Measurements from ENCODE around the gene ARL3. TPM values are rescaled to one million over a fixed set of nuclear protein-coding genes. Genes with fewer than 3 reads are reported as not detected.

The ARL3 gene
- total and polyA plus RNA-seq, 10 donors: 2.2 to 5.1 (median 4.0) TPM

DNA sequence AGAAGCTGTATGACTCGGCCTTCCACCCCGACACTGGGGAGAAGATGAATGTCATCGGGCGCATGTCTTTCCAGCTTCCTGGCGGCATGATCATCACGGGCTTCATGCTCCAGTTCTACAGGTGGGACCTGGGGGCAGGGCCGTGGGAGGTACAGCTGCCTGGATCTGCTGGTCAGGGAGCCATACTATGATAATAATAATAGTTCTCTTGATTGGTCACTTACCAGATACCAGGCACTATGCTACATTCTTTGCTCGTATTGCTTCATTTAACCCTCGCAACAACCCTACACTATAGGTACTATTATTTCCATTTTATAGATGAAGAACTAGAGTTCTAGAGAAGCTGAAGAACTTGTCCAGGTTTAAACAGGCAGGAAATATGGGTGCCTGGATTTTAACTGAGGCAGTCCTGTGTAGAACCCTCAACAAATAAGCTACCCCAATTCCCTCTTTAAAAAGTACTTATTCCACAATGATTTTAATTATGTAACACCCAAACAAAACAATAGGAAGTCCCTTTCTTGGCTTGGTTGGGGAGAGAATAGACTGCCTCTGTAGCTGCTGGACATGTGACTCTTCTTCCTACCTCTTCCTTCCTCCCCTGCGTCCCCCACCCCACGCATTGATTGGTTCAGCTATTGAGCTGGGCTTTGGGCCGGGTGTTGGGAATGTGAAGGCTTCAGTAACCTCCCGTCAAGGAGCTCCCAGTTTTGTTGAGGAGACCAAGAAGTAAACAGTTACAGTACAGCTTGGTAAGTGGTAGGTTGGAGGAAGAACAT lies 13.0 kb upstream of the ARL3 start:
- WGBS, 5 donors: 73 to 79% (median 77%) methylated on average over 13 of the region's 13 CpGs
- Histone ChIP-seq H3K4me3 (peak overlapping the region in 2 of 8 donors; percentile 6 to 35), H3K27ac (peak overlapping the region in 2 of 8 donors; percentile 7 to 11), H3K27me3 (replicated peaks in 1 of 7) (no peaks in the 10 kb centered on the region), H3K9me3 (peaks cover 0 to 3% (median 0%) of the 10 kb centered on the region in 8 donors), H3K36me3 (peaks cover 0 to 55% (median 6%) of the 10 kb centered on the region in 6 donors), H3K4me1 (peaks cover 0 to 19% (median 10%) of the 10 kb centered on the region in 6 donors)
- intact Hi-C loops (cut with DNase I; ENCODE audit: low total_unique reads): no loop called here
- DNase-seq: no peak
- TF ChIP-seq, protein P1, sequence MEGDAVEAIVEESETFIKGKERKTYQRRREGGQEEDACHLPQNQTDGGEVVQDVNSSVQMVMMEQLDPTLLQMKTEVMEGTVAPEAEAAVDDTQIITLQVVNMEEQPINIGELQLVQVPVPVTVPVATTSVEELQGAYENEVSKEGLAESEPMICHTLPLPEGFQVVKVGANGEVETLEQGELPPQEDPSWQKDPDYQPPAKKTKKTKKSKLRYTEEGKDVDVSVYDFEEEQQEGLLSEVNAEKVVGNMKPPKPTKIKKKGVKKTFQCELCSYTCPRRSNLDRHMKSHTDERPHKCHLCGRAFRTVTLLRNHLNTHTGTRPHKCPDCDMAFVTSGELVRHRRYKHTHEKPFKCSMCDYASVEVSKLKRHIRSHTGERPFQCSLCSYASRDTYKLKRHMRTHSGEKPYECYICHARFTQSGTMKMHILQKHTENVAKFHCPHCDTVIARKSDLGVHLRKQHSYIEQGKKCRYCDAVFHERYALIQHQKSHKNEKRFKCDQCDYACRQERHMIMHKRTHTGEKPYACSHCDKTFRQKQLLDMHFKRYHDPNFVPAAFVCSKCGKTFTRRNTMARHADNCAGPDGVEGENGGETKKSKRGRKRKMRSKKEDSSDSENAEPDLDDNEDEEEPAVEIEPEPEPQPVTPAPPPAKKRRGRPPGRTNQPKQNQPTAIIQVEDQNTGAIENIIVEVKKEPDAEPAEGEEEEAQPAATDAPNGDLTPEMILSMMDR (IDR thresholded peaks at IDR 0.05 in 8 of 11, conservative IDR thresholded peaks at IDR 0.05 in 3 of 11): no peak
- no peak for TF ChIP-seq POLR2A (IDR thresholded peaks at IDR 0.05)
- no peak for TF ChIP-seq POLR2AphosphoS5 (IDR thresholded peaks at IDR 0.05)

DNA sequence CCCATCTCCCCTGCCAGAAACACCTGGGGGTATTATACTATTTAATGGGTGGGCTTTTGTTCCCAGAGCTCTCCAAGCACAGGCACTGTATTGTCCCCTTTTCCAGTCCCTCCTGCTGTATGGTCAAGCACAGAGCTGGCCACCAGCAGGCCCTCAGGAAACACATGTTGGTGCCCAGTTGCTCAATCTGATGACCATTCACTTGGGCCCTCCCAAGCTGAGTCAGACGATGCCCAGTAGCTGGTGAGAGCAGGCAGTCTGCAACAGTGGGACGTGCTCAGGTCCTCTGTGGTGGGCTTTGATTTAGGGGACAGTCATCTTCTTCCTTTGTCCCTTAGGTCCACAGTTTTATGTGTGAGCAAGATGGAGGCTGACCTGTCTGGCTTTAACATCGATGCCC lies 12.1 kb upstream of the ARL3 start:
- DNase-seq: no peak

DNA sequence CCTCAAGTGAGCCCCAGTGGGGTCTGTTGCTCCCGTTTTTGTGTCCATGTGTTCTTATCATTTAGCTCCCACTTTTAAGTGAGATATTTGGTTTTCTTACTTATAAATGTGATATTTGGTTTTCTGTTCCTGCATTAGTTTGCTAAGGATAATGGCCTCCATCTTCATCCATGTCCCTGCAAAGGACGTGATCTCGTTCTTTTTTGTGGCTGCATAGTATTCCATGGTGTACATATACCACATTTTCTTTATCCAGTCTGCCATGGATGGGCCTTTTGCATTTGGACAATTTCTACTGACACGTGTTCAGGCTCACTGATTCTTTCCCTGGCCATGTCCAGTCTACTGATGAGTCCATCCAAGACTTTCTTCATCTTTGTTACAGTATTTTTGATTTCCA lies 9.8 kb upstream of the ARL3 start:
- 96 to 100% (median 97%) methylated on average over 4 of the region's 4 CpGs for WGBS, 5 donors
- intact Hi-C loops (cut with DNase I; ENCODE audit: low total_unique reads): no loop called here
- DNase-seq: no peak
- Histone ChIP-seq H3K4me3 (no peak overlapping the region), H3K9me3 (peaks cover 0 to 3% (median 0%) of the 10 kb centered on the region in 8 donors), H3K27me3 (replicated peaks in 1 of 7) (no peaks in the 10 kb centered on the region), H3K4me1 (peaks cover 0 to 22% (median 7%) of the 10 kb centered on the region in 6 donors), H3K36me3 (peaks cover 0 to 32% (median 6%) of the 10 kb centered on the region in 6 donors), H3K27ac (no peak overlapping the region)
- TF ChIP-seq, protein P1 (IDR thresholded peaks at IDR 0.05 in 8 of 11, conservative IDR thresholded peaks at IDR 0.05 in 3 of 11): no peak
- no peak for TF ChIP-seq POLR2A (IDR thresholded peaks at IDR 0.05)
- TF ChIP-seq POLR2AphosphoS5 (IDR thresholded peaks at IDR 0.05): no peak

More for the DNA sequence above, 12.1 kb upstream of the ARL3 start:
- intact Hi-C loops (cut with DNase I; ENCODE audit: low total_unique reads): no loop called here
- Histone ChIP-seq H3K9me3 (peaks cover 0 to 3% (median 0%) of the 10 kb centered on the region in 8 donors), H3K27ac (no peak overlapping the region), H3K27me3 (replicated peaks in 1 of 7) (no peaks in the 10 kb centered on the region), H3K36me3 (peaks cover 0 to 46% (median 6%) of the 10 kb centered on the region in 6 donors), H3K4me1 (peaks cover 0 to 21% (median 10%) of the 10 kb centered on the region in 6 donors), H3K4me3 (no peak overlapping the region)
- WGBS, 5 donors: 55 to 90% (median 63%) methylated on average over 2 to 3 of the region's 3 CpGs
- TF ChIP-seq, protein P1 (IDR thresholded peaks at IDR 0.05 in 8 of 11, conservative IDR thresholded peaks at IDR 0.05 in 3 of 11): no peak
- TF ChIP-seq POLR2A (IDR thresholded peaks at IDR 0.05): no peak
- no peak for TF ChIP-seq POLR2AphosphoS5 (IDR thresholded peaks at IDR 0.05)

GRCh38 chr10:102721954-102722353 lies 7.8 kb upstream of the ARL3 start:
- H3K9me3 ChIP-seq: peaks cover 0 to 3% (median 0%) of the 10 kb centered on the region in 8 donors
- WGBS, 5 donors: 74 to 85% (median 80%) methylated on average over 4 of the region's 4 CpGs
- DNase-seq: no peak
- H3K36me3 ChIP-seq: peaks cover 0 to 15% (median 3%) of the 10 kb centered on the region in 6 donors
- peak overlapping the region in 3 of 8 donors; percentile 10 to 33 (median 21) for H3K27ac ChIP-seq
- H3K4me1 ChIP-seq: peaks cover 0 to 33% (median 11%) of the 10 kb centered on the region in 6 donors
- no peak overlapping the region for H3K4me3 ChIP-seq
- no peaks in the 10 kb centered on the region for H3K27me3 ChIP-seq (replicated peaks in 1 of 7)
- TF ChIP-seq POLR2A (IDR thresholded peaks at IDR 0.05) (no peak), POLR2AphosphoS5 (IDR thresholded peaks at IDR 0.05) (no peak)
- TF ChIP-seq, protein P1 (IDR thresholded peaks at IDR 0.05 in 8 of 11, conservative IDR thresholded peaks at IDR 0.05 in 3 of 11): no peak
- intact Hi-C loops (cut with DNase I; ENCODE audit: low total_unique reads): no loop called here
